ENCODE results near the gene INPP1. TPM values are rescaled to one million over a fixed set of nuclear protein-coding genes. Genes with fewer than 3 reads are reported as not detected.
A peak's percentile ranks its signal among the peaks of the same experiment; 100 is the strongest.

INPP1 gene
- total RNA-seq, 2 donors from 2014 or later = 1.7 to 3.5 TPM

GRCh38 chr2:190313880-190314279 lies 29.5 kb upstream of the INPP1 start:
- no peaks in the 10 kb centered on the region for H3K27me3 Mint-ChIP-seq (ENCODE audit: insufficient read depth)
- no peaks in the 10 kb centered on the region for H3K9me3 Mint-ChIP-seq
- TF ChIP-seq, protein P1, sequence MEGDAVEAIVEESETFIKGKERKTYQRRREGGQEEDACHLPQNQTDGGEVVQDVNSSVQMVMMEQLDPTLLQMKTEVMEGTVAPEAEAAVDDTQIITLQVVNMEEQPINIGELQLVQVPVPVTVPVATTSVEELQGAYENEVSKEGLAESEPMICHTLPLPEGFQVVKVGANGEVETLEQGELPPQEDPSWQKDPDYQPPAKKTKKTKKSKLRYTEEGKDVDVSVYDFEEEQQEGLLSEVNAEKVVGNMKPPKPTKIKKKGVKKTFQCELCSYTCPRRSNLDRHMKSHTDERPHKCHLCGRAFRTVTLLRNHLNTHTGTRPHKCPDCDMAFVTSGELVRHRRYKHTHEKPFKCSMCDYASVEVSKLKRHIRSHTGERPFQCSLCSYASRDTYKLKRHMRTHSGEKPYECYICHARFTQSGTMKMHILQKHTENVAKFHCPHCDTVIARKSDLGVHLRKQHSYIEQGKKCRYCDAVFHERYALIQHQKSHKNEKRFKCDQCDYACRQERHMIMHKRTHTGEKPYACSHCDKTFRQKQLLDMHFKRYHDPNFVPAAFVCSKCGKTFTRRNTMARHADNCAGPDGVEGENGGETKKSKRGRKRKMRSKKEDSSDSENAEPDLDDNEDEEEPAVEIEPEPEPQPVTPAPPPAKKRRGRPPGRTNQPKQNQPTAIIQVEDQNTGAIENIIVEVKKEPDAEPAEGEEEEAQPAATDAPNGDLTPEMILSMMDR (conservative IDR thresholded peaks at IDR 0.05) = no peak
- no peak overlapping the region for H3K4me3 ChIP-seq (ENCODE audit: low read length)
- no peak for DNase-seq
- peaks cover 24% of the 10 kb centered on the region for H3K4me1 Mint-ChIP-seq
- no peak overlapping the region for H3K9ac ChIP-seq (ENCODE audit: extremely low read depth, low read length, poor library complexity, severe bottlenecking)
- H3K4me1 ChIP-seq (ENCODE audit: control insufficient read depth, insufficient read depth, low read length) = peaks cover 3% of the 10 kb centered on the region
- peaks cover 17% of the 10 kb centered on the region for H3K36me3 ChIP-seq (ENCODE audit: control insufficient read depth, insufficient read depth, low read length)
- H3K9me3 ChIP-seq (ENCODE audit: control insufficient read depth, low read length) = peaks cover 6% of the 10 kb centered on the region
- H3K27ac ChIP-seq (ENCODE audit: low read depth, low read length) = no peak overlapping the region
- no peak overlapping the region for H3K27ac Mint-ChIP-seq
- H3K4me3 Mint-ChIP-seq = no peak overlapping the region
- H3K36me3 Mint-ChIP-seq (ENCODE audit: low read depth) = peaks cover 18% of the 10 kb centered on the region
- 95% methylated on average over 1 of the region's 1 CpG; no CpG with 5 or more reads in 1 of the 2 experiments for WGBS, 2 experiments (ENCODE audit: insufficient coverage in 1 of 2, insufficient read length in 1 of 2)
- H3K27me3 ChIP-seq (ENCODE audit: control insufficient read depth, insufficient read depth, low read length, poor library complexity, severe bottlenecking) = no peaks in the 10 kb centered on the region

DNA sequence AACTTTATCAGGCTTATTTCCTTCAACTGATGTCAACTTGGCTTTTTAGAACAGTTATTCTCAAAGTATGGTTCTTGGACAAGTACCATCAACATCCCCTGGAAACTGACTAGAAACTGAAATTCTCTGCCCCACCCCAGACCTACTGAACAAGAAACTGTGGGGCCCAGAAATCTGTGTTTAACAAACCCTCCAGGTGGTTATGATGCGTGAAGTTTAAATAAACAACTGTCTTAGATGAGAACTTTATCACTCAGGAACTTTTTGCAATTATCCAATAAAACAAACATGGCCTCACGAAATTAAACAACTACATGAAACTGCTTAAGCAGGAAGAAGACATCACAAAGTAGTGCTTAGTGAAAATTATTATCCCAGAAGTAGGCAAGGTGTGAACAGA lies 28.1 kb upstream of the INPP1 start:
- no peak overlapping the region for H3K27ac Mint-ChIP-seq
- Histone ChIP-seq H3K9ac (ENCODE audit: extremely low read depth, low read length, poor library complexity, severe bottlenecking) (no peak overlapping the region), H3K27ac (ENCODE audit: low read depth, low read length) (no peak overlapping the region), H3K4me3 (ENCODE audit: low read length) (no peak overlapping the region), H3K27me3 (ENCODE audit: control insufficient read depth, insufficient read depth, low read length, poor library complexity, severe bottlenecking) (no peaks in the 10 kb centered on the region), H3K36me3 (ENCODE audit: control insufficient read depth, insufficient read depth, low read length) (peaks cover 5% of the 10 kb centered on the region), H3K9me3 (ENCODE audit: control insufficient read depth, low read length) (peaks cover 6% of the 10 kb centered on the region), H3K4me1 (ENCODE audit: control insufficient read depth, insufficient read depth, low read length) (peaks cover 3% of the 10 kb centered on the region)
- H3K4me3 Mint-ChIP-seq = no peak overlapping the region
- H3K36me3 Mint-ChIP-seq (ENCODE audit: low read depth) = peaks cover 9% of the 10 kb centered on the region
- H3K4me1 Mint-ChIP-seq = peaks cover 24% of the 10 kb centered on the region
- WGBS, 2 experiments (ENCODE audit: insufficient coverage in 1 of 2, insufficient read length in 1 of 2) = 97% methylated on average over 2 of the region's 2 CpGs; no CpG with 5 or more reads in 1 of the 2 experiments
- TF ChIP-seq, protein P1 (conservative IDR thresholded peaks at IDR 0.05) = no peak
- no peaks in the 10 kb centered on the region for H3K9me3 Mint-ChIP-seq
- DNase-seq = no peak
- no peaks in the 10 kb centered on the region for H3K27me3 Mint-ChIP-seq (ENCODE audit: insufficient read depth)

GRCh38 chr2:190318514-190318913 lies 24.9 kb upstream of the INPP1 start:
- Mint-ChIP-seq H3K4me1 (peaks cover 24% of the 10 kb centered on the region), H3K27ac (no peak overlapping the region), H3K27me3 (ENCODE audit: insufficient read depth) (no peaks in the 10 kb centered on the region), H3K4me3 (peak overlapping the region; percentile 84), H3K36me3 (ENCODE audit: low read depth) (peaks cover 7% of the 10 kb centered on the region), H3K9me3 (no peaks in the 10 kb centered on the region)
- 90 to 100% methylated on average over 1 to 4 of the region's 4 CpGs for WGBS, 2 experiments (ENCODE audit: insufficient coverage in 1 of 2, insufficient read length in 1 of 2)
- Histone ChIP-seq H3K36me3 (ENCODE audit: control insufficient read depth, insufficient read depth, low read length) (no peaks in the 10 kb centered on the region), H3K9me3 (ENCODE audit: control insufficient read depth, low read length) (peaks cover 4% of the 10 kb centered on the region), H3K27ac (ENCODE audit: low read depth, low read length) (no peak overlapping the region), H3K4me1 (ENCODE audit: control insufficient read depth, insufficient read depth, low read length) (peaks cover 3% of the 10 kb centered on the region), H3K27me3 (ENCODE audit: control insufficient read depth, insufficient read depth, low read length, poor library complexity, severe bottlenecking) (no peaks in the 10 kb centered on the region), H3K9ac (ENCODE audit: extremely low read depth, low read length, poor library complexity, severe bottlenecking) (peak overlapping the region; percentile 74), H3K4me3 (ENCODE audit: low read length) (peak overlapping the region; percentile 98)
- TF ChIP-seq, protein P1 (conservative IDR thresholded peaks at IDR 0.05) = no peak
- no peak for DNase-seq

Measured in endodermal cell (in vitro differentiated cells).